HG03439 (cell line): Measurements from ENCODE around the gene CRYAB.
"Not testable (repeated sequence)": the region's sequence is repeated elsewhere in the genome, so short reads cannot be mapped to it uniquely, and the experiment has no call there.

ENCODE experiments used
- ATAC-seq: cut with Tn5 transposase; IDR thresholded peaks from one replicate; pipeline ENCODE4 v1.9.1; 2021; ENCODE audit warnings: mild to moderate bottlenecking, moderate library complexity; ENCODE audit not compliant: unreplicated experiment

CRYAB gene

GRCh38 chr11:111910676-111911562 lies 651 bp downstream of the CRYAB start:
- ATAC-seq, result no peak

GRCh38 chr11:111909378-111909777 lies 2.2 kb downstream of the CRYAB start:
- no peak for ATAC-seq

- ATAC-seq, result no peak
Measured at GRCh38 chr11:111908639-111909305, 2.8 kb downstream of the CRYAB start.

- ATAC-seq, result no peak
Measured at GRCh38 chr11:111906680-111907079, 4.9 kb downstream of the CRYAB start.

- no peak for ATAC-seq
Measured at GRCh38 chr11:111905411-111905810, 6.2 kb downstream of the CRYAB start.

GRCh38 chr11:111886844-111887243 lies 24.7 kb downstream of the CRYAB start:
- no peak for ATAC-seq

GRCh38 chr11:111886032-111886431 lies 25.5 kb downstream of the CRYAB start:
- ATAC-seq, result no peak

GRCh38 chr11:111885053-111885452 lies 26.5 kb downstream of the CRYAB start:
- ATAC-seq, result not testable (repeated sequence)

GRCh38 chr11:111882202-111882601 lies 29.4 kb downstream of the CRYAB start:
- no peak for ATAC-seq

GRCh38 chr11:111879637-111879960 lies 32.0 kb downstream of the CRYAB start:
- ATAC-seq, result no peak

- ATAC-seq, result peak; percentile 91
Measured at GRCh38 chr11:111878849-111879636, 32.5 kb downstream of the CRYAB start, which contains the start of the genes CFAP68 and FDXACB1. Gene CFAP68 (plus strand): TSS chr11:111879541. CDS start chr11:111879561, 20 bp downstream. Gene FDXACB1 (minus strand): TSS chr11:111879165. CDS start chr11:111879132, 33 bp downstream.

GRCh38 chr11:111878385-111878848 lies 33.2 kb downstream of the CRYAB start:
- peak; percentile 3 for ATAC-seq

GRCh38 chr11:111871693-111872161 lies 39.8 kb downstream of the CRYAB start:
- no peak for ATAC-seq

- peak; percentile 90 for ATAC-seq
Measured at GRCh38 chr11:111870886-111871692, 40.5 kb downstream of the CRYAB start, which contains the start of gene ALG9. Gene ALG9 (minus strand): TSS chr11:111871581. CDS start chr11:111871482, 99 bp downstream.

GRCh38 chr11:111870522-111870885 lies 41.1 kb downstream of the CRYAB start:
- ATAC-seq, result peak; percentile 18

- no peak for ATAC-seq
Measured at GRCh38 chr11:111870113-111870512, 41.5 kb downstream of the CRYAB start.

GRCh38 chr11:111860257-111860656 lies 51.3 kb downstream of the CRYAB start:
- no peak for ATAC-seq
